SK-N-SH treated with all-trans-retinoic acid at 6 μM for 48 hours (cell line): ENCODE measurements around the gene KIF21A.

Experiments
- ZNF70 ChIP-seq: fragments of 450-650 bp; formaldehyde crosslinking; IDR thresholded peaks from 2 replicates; pipeline ENCODE4 v1.5.0; 2020; ENCODE audit warnings: mild to moderate bottlenecking, moderate library complexity
- TF ChIP-seq, protein P1 (sequence below): fragments of 250-450 bp; sonication (Bioruptor Pico); IDR thresholded peaks from 2 replicates; pipeline ENCODE4 v1.8.0; 2020; ENCODE audit warnings: mild to moderate bottlenecking, moderate library complexity, borderline replicate concordance

- TF ChIP-seq, protein P1, sequence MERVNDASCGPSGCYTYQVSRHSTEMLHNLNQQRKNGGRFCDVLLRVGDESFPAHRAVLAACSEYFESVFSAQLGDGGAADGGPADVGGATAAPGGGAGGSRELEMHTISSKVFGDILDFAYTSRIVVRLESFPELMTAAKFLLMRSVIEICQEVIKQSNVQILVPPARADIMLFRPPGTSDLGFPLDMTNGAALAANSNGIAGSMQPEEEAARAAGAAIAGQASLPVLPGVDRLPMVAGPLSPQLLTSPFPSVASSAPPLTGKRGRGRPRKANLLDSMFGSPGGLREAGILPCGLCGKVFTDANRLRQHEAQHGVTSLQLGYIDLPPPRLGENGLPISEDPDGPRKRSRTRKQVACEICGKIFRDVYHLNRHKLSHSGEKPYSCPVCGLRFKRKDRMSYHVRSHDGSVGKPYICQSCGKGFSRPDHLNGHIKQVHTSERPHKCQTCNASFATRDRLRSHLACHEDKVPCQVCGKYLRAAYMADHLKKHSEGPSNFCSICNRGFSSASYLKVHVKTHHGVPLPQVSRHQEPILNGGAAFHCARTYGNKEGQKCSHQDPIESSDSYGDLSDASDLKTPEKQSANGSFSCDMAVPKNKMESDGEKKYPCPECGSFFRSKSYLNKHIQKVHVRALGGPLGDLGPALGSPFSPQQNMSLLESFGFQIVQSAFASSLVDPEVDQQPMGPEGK (CRISPR knock-in tag), result no peak
- TF ChIP-seq ZNF70, result no peak
Measured at GRCh38 chr12:39344926-39345325, 98.0 kb downstream of the KIF21A start.
